HFF-Myc (cell line): ENCODE results near the gene ATP6V1G3.

Experiments used
- DNase-seq: peaks from one replicate; pipeline ENCODE4 v3.0.0-alpha.2; 2011; ENCODE audit warnings: low read depth; ENCODE audit errors: extremely low read depth
- H3K4me3 ChIP-seq: replicated peaks from 2 replicates; pipeline ENCODE4 v1.5.1; 2011; ENCODE audit warnings: low read depth, mild to moderate bottlenecking, control low read depth, low read length
- CTCF ChIP-seq: IDR thresholded peaks from 2 replicates; pipeline ENCODE4 v1.5.1; 2012; ENCODE audit warnings: mild to moderate bottlenecking, low read depth, low read length, control low read depth; ENCODE audit errors: missing control alignments

Gene ATP6V1G3

GRCh38 chr1:198574325-198574724, 33.8 kb upstream of the ATP6V1G3 start:
- H3K4me3 ChIP-seq: no peak overlapping the region
- no peak for DNase-seq
- no peak for TF ChIP-seq CTCF

- no peak for DNase-seq
- TF ChIP-seq CTCF: no peak
- H3K4me3 ChIP-seq: no peak overlapping the region
Measured at GRCh38 chr1:198564716-198565115, 24.2 kb upstream of the ATP6V1G3 start.

- H3K4me3 ChIP-seq: no peak overlapping the region
- no peak for TF ChIP-seq CTCF
- DNase-seq: no peak
Measured at GRCh38 chr1:198564157-198564556, 23.7 kb upstream of the ATP6V1G3 start.

GRCh38 chr1:198563583-198563982, 23.1 kb upstream of the ATP6V1G3 start:
- no peak for DNase-seq
- H3K4me3 ChIP-seq: no peak overlapping the region
- no peak for TF ChIP-seq CTCF

DNA sequence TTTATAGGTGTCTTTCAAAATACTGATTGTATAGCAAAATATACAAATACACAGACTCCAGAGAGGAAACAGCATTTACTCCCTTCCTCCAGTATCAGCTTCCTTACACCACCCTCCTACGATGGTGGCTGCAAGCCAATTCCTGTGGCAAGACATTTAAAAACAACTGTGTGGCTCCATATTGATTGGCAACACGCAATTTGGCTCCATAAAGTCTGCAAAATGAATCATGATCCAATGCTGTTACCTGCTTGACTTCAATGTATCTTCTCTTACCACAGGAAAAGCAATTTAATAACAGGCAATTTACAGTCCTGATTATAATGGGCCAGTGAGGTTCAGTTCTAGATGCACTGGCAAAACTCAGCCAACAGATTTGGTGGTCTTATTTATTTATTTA, 19.7 kb upstream of the ATP6V1G3 start:
- no peak for TF ChIP-seq CTCF
- DNase-seq: no peak
- no peak overlapping the region for H3K4me3 ChIP-seq

- no peak for TF ChIP-seq CTCF
- no peak for DNase-seq
- H3K4me3 ChIP-seq: no peak overlapping the region
Measured at GRCh38 chr1:198559362-198559761, 18.9 kb upstream of the ATP6V1G3 start.

- DNase-seq: no peak
- no peak overlapping the region for H3K4me3 ChIP-seq
- TF ChIP-seq CTCF: no peak
Measured at GRCh38 chr1:198558402-198558801, 17.9 kb upstream of the ATP6V1G3 start.
